Right lobe of liver (tissue), 6 donors: ENCODE measurements around the gene AIF1. TPM values are rescaled to one million over a fixed set of nuclear protein-coding genes. Genes with fewer than 3 reads are reported as not detected.

Experiments used
- ATAC-seq, 4 donors: fragments of 200-7000 bp; cut with Tn5 transposase; one replicate each; pipeline ENCODE4 v1.9.1; 2020; ENCODE audit warnings: mild to moderate bottlenecking in 4 of 4, moderate library complexity in 4 of 4
- DNase-seq, 3 donors: peaks; one replicate each; pipeline ENCODE4 v3.0.0-alpha.2; 2020
- H3K27ac ChIP-seq, 3 donors: fragments of 200-600 bp; one replicate each; pipeline ENCODE4 v1.8.0; 2022
- H3K27me3 ChIP-seq, 2 donors: fragments of 200-600 bp; one replicate each; pipeline ENCODE4 v1.8.0; 2022
- H3K36me3 ChIP-seq, 4 donors: fragments of 200-600 bp; sonication (generic) in 1 of 4; one replicate each; pipeline versions ENCODE4 v1.5.1 to v1.8.0; 2017 to 2022; ENCODE audit warnings: control low read depth in 1 of 4
- H3K4me1 ChIP-seq, 4 donors: fragments of 200-600 bp; sonication (generic) in 1 of 4; one replicate each; pipeline versions ENCODE4 v1.5.1 to v1.8.0; 2017 to 2022; ENCODE audit warnings: control low read depth in 1 of 4
- H3K4me3 ChIP-seq, 3 donors: fragments of 200-600 bp; one replicate each; pipeline ENCODE4 v1.8.0; 2022
- H3K9me3 ChIP-seq, 4 donors: fragments of 200-600 bp; sonication (generic) in 1 of 4; one replicate each; pipeline versions ENCODE4 v1.5.1 to v1.8.0; 2017 to 2022; ENCODE audit warnings: control low read depth in 1 of 4
- CTCF ChIP-seq, 4 donors: fragments of 200-600 bp in 3 of 4; fragments of 450-650 bp in 1 of 4; IDR thresholded peaks; one replicate each; pipeline versions ENCODE4 v1.5.1 to v1.8.0; 2016 to 2022; ENCODE audit warnings: antibody characterized with exemption in 4 of 4, mild to moderate bottlenecking in 2 of 4
- POLR2A ChIP-seq: fragments of 450-650 bp; IDR thresholded peaks from one replicate; pipeline ENCODE4 v1.6.1; 2017; ENCODE audit warnings: antibody characterized with exemption, mild to moderate bottlenecking
- WGBS: methylation state at CpG from one replicate; pipeline ENCODE4 v1.1.6; 2018; ENCODE audit warnings: low coverage, low lambda C conversion rate; ENCODE audit not compliant: insufficient coverage; ENCODE audit errors: missing lambda C conversion rate; 5-methylcytosine and 5-hydroxymethylcytosine counted together
- intact Hi-C, 2 donors: fragments of 100-400 bp; cut with DNase I; formaldehyde crosslinking; loops; one replicate each; pipeline versions ENCODE4 v1.11.2 to v1.14.1; 2022
- long read RNA-seq: library from polyadenylated mRNA; unstranded; transcript quantifications from one replicate; pipeline ENCODE4 v2.0.0, GENCODE V29; 2019
- total RNA-seq, 6 experiments: library from RNA; depleted of rRNA in 2 of 6; stranded (reverse); fragments of >200 nt in 2 of 6; fragmentation: NEBNext Ultra II Directional in 3 of 6; extraction: Animal tissue kit (Norgen Biotek cat#: 25700) in 3 of 6; gene quantifications; one replicate each; pipeline versions ENCODE4 v1.1.0 to v1.2.4, GENCODE V29; 2016 to 2023
- donor health status: DM: no; HTN: yes; CAD: no.
- donor health status: DM: no; HTN: no; CAD: no.
- donor health status: DM: no; HTN: no; CAD: no.
- donor health status: DM: no; HTN: yes; CAD: no.
- donor health status: DM: no; HTN: yes; CAD: no.

Gene AIF1
- total RNA-seq: 10 to 100 TPM in 4 of 6 experiments, 1 to 10 TPM in 2; 6.7 to 28.5 (median 13.0) TPM
- long read RNA-seq, transcript AIF1-203 (6 exons, 711 nt): major isoform, 5 of 9 reads
- long read RNA-seq, partial matches to known transcripts: 3 of 9 reads
- long read RNA-seq, other reads (novel, unspliced or antisense): 0 of 9 reads

DNA sequence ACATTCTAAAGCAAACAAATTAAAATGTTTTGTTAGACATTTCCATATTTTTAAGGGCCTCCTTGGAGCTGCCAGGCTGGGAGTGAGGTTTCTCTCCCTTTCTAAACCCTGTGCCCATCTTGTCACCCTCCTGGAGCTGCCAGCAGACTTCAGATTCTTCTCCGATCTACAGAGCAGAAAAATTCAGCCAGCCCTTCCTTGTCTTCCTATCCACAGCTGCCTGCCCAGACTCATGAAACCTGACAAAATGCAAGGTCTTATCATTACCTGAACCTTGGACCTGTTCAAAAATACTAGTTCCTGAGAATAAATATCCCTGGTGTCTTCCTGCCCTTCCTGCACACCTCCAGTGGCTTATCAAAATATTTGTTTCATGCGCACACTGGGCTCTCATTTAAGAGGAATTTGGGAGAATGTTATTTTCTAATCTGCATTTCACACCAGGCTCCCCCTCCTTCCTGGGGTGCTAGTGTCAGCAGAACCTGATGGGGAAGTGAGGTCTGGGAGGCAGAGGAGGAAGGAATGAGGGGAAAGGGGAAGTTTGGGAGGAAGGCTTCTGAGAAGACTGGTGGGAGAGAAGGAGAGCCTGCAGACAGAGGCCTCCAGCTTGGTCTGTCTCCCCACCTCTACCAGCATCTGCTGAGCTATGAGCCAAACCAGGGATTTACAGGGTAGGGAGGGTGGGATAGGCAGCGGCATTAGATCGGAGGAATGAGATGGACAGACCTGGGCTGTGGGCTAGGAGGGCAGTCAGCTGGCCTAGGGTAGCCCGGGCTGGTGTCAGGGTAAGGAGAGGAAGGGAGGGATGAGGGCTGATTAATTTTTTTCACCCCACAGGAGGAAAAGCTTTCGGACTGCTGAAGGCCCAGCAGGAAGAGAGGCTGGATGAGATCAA lies at the start of gene AIF1:
AIF1 (plus strand) TSS at position 551 of the 895 bp plus-strand sequence; CDS start at position 647, 96 bp downstream.
- Histone ChIP-seq H3K4me1 (peaks cover 0 to 14% (median 6%) of the 10 kb centered on the region in 4 donors), H3K9me3 (no peaks in the 10 kb centered on the region), H3K36me3 (no peaks in the 10 kb centered on the region), H3K27ac (peak within 1 kb of the TSS; percentile 41 to 55 (median 51)), H3K27me3 (no peaks in the 10 kb centered on the region), H3K4me3 (peak within 1 kb of the TSS in 2 of 3 donors; percentile 3 to 24)
- ATAC-seq: peak; percentile 43 to 63 (median 54)
- 33% methylated on average over 6 of the region's 6 CpGs for WGBS
- no peak for DNase-seq
- TF ChIP-seq POLR2A (no peak), CTCF (IDR thresholded peaks at IDR 0.05) (no peak)
- intact Hi-C loops: no loop called here

DNA sequence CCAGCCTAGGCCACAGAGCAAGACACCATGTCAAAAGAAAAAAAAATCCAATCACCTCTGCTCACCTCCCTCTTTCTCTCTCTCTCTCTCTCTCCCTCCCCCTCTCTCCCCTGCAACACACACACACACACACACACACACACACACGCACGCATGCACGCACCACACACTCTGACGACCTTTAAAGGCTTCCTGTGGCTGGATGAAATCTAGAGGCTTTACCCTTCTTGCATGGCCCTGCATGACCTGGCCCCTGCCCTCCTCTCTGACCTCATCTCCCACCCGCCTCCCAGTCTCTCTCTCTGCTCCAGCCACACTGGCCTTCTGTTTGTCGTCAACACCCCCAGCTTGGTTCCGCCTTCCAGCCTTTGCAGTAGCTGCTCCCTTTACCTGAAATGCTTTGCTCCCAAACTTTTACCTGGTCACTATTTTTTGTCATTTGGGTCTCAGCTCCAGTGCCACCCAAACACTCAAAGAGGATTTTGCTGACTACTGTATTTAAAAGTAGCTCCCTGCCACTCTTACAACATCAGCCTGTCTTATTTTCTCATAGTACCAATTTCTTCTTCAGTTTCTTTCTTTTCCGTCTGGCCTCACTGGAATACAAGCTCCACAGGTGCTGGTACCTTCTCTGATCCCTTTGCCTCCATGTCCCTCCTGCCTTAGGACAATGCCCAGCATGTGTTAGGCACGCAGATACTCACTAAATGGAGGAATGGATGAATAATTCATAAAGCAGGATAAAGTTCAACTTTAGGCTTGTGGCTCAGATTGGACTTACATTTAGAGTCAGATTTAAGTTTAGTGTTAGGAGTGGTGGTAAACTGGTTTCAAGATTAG lies 47.3 kb upstream of the AIF1 start:
- Histone ChIP-seq H3K4me1 (no peaks in the 10 kb centered on the region), H3K4me3 (no peak overlapping the region), H3K27ac (no peak overlapping the region), H3K36me3 (no peaks in the 10 kb centered on the region), H3K27me3 (no peaks in the 10 kb centered on the region), H3K9me3 (no peaks in the 10 kb centered on the region)
- DNase-seq: peak in 1 of 3 donors; percentile 22
- intact Hi-C loops: no loop called here
- WGBS: 39% methylated on average over 9 of the region's 9 CpGs
- ATAC-seq: peak in 3 of 4 donors; percentile 23 to 29 (median 25)
- no peak for TF ChIP-seq POLR2A
- no peak for TF ChIP-seq CTCF (IDR thresholded peaks at IDR 0.05)

DNA sequence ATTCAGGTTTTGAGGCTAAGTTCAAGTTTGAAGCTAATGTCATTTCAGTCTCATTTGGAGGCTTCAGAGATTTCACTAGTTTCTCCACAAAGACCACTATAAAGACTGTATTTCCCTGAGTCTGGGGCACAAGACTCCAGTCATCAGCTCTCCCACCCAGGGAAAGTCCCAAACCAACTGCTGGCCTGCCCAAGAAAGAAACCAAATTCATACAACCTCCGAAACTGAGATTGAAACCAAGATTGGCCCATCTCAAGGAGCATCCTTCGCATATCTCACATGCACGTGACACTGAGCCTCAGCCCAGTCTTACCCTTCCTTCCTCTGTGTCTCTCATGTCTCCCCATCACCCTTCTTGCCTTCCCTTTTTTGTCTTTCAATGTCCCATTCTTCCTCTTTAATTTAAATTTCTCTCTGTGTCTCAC lies 46.5 kb upstream of the AIF1 start:
- WGBS: 64% methylated on average over 3 of the region's 3 CpGs
- DNase-seq: peak in 1 of 3 donors; percentile 51
- peak; percentile 53 to 77 (median 62) for ATAC-seq
- Histone ChIP-seq H3K4me1 (no peaks in the 10 kb centered on the region), H3K27ac (no peak overlapping the region), H3K4me3 (no peak overlapping the region), H3K36me3 (no peaks in the 10 kb centered on the region), H3K9me3 (no peaks in the 10 kb centered on the region), H3K27me3 (no peaks in the 10 kb centered on the region)
- intact Hi-C loops: no loop called here
- no peak for TF ChIP-seq POLR2A

- no peak overlapping the region for H3K4me3 ChIP-seq
- H3K27me3 ChIP-seq: no peaks in the 10 kb centered on the region
- no peaks in the 10 kb centered on the region for H3K9me3 ChIP-seq
- peak in 1 of 3 donors; percentile 19 for DNase-seq
- WGBS: 88% methylated on average over 1 of the region's 1 CpG
- H3K36me3 ChIP-seq: no peaks in the 10 kb centered on the region
- H3K4me1 ChIP-seq: no peaks in the 10 kb centered on the region
- no peak for ATAC-seq
- TF ChIP-seq CTCF (IDR thresholded peaks at IDR 0.05) (no peak), POLR2A (no peak)
- intact Hi-C loops: no loop called here
- no peak overlapping the region for H3K27ac ChIP-seq
These were observed 45.0 kb upstream of the AIF1 start for GRCh38 chr6:31569861-31570536.
